Measurements from ENCODE around the gene ZNF181.

DNA sequence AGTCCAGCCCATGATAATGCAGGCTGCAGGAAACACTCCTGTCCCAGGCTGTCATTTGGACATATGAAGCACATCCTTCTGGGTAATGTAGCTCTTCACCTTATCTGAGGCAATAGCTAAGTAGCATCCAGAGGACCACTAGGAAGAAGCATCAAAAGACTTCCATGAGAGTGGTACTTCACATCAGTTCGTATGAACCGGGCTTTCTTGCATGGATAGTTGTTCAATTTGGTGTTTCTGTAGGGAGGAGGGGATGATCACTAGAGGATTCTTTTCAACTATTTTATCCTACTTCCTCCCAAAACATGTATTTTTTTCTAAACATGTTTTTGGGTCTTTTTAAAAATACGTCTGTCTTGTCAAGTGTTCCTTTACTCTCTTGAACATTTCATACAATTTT, 43.7 kb upstream of the ZNF181 start:
- TF ChIP-seq, protein P1, sequence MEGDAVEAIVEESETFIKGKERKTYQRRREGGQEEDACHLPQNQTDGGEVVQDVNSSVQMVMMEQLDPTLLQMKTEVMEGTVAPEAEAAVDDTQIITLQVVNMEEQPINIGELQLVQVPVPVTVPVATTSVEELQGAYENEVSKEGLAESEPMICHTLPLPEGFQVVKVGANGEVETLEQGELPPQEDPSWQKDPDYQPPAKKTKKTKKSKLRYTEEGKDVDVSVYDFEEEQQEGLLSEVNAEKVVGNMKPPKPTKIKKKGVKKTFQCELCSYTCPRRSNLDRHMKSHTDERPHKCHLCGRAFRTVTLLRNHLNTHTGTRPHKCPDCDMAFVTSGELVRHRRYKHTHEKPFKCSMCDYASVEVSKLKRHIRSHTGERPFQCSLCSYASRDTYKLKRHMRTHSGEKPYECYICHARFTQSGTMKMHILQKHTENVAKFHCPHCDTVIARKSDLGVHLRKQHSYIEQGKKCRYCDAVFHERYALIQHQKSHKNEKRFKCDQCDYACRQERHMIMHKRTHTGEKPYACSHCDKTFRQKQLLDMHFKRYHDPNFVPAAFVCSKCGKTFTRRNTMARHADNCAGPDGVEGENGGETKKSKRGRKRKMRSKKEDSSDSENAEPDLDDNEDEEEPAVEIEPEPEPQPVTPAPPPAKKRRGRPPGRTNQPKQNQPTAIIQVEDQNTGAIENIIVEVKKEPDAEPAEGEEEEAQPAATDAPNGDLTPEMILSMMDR (IDR thresholded peaks at IDR 0.05; ENCODE audit: poor library complexity) = no peak
- TF ChIP-seq EZH2 (IDR thresholded peaks at IDR 0.05; ENCODE audit: borderline replicate concordance) (no peak), EZH2phosphoT487 (IDR thresholded peaks at IDR 0.05; ENCODE audit: low read depth, severe bottlenecking, unreplicated experiment) (no peak)

All from hepatocyte (in vitro differentiated cells).